Transverse colon (tissue), 3 donors: ENCODE measurements around the gene GSK3B.

ENCODE experiments used
- CTCF ChIP-seq, 5 experiments: fragments of 200-600 bp in 3 of 5; fragments of 450-650 bp in 2 of 5; sonication (generic) in 3 of 5; IDR thresholded peaks; 1 replicate in 2 of 5; 2 replicates in 3 of 5; pipeline ENCODE4 v1.5.1; 2016 to 2017; ENCODE audit warnings: antibody characterized with exemption in 5 of 5, inconsistent platforms in 3 of 5, mild to moderate bottlenecking in 2 of 5, moderate library complexity in 1 of 5
- POLR2A ChIP-seq: fragments of 450-650 bp; IDR thresholded peaks from one replicate; pipeline ENCODE4 v1.6.1; 2016; ENCODE audit warnings: antibody characterized with exemption, mild to moderate bottlenecking, moderate library complexity

- no peak for TF ChIP-seq POLR2A
- no peak for TF ChIP-seq CTCF (IDR thresholded peaks at IDR 0.05)
Measured at GRCh38 chr3:120142236-120142635, 48.0 kb upstream of the GSK3B start.
